ENCODE results near the gene HOMEZ.

DNA sequence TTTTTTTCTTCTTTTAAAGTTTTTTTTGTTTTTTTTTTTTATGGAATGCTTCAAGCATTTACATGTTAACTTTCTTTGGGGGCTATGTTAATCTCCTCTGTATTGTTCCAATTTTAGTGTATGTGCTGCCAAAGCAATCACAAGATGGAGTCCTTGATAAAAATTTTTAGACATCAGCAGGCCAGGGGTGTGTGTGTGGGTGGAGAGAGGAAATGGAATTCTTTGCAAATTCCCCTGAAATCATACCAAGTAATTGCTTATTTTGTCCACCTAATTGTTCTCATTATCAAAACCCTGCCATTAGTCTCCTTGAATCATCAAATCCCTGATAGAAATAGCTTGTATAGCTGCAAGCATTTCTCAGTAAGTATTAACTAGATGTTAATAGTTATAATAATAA lies 26.5 kb downstream of the HOMEZ start:
- TF ChIP-seq, protein P1, sequence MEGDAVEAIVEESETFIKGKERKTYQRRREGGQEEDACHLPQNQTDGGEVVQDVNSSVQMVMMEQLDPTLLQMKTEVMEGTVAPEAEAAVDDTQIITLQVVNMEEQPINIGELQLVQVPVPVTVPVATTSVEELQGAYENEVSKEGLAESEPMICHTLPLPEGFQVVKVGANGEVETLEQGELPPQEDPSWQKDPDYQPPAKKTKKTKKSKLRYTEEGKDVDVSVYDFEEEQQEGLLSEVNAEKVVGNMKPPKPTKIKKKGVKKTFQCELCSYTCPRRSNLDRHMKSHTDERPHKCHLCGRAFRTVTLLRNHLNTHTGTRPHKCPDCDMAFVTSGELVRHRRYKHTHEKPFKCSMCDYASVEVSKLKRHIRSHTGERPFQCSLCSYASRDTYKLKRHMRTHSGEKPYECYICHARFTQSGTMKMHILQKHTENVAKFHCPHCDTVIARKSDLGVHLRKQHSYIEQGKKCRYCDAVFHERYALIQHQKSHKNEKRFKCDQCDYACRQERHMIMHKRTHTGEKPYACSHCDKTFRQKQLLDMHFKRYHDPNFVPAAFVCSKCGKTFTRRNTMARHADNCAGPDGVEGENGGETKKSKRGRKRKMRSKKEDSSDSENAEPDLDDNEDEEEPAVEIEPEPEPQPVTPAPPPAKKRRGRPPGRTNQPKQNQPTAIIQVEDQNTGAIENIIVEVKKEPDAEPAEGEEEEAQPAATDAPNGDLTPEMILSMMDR (tag by site-specific recombination; IDR thresholded peaks at IDR 0.05): no peak
- TF ChIP-seq ZNF660 (tag by site-specific recombination; IDR thresholded peaks at IDR 0.05) (no peak), GLI2 (tag by site-specific recombination; IDR thresholded peaks at IDR 0.05; ENCODE audit: borderline replicate concordance, low read depth) (no peak), ZBTB20 (tag by site-specific recombination; IDR thresholded peaks at IDR 0.05) (no peak)
